OCI-LY3 (cell line): ENCODE data around the gene MX1.

Experiments
- H2AFZ ChIP-seq: fragments of 200-600, 300-600 bp; shearing (Covaris generic); 2 replicates; pipeline ENCODE4 v1.6.0; 2014; ENCODE audit warnings: antibody characterized with exemption, low read depth, low read length
- H3K27ac ChIP-seq: fragments of 200-600, 300-600 bp; sonication (generic); 2 replicates; pipeline ENCODE4 v1.5.1; 2014; ENCODE audit warnings: mild to moderate bottlenecking, low read length, moderate library complexity, mixed read lengths
- H3K27me3 ChIP-seq: fragments of 200-600, 300-600 bp; sonication (generic); 2 replicates; pipeline ENCODE4 v1.6.1; 2014; ENCODE audit warnings: low read depth, low read length, mixed read lengths
- H3K36me3 ChIP-seq: fragments of 200-600, 300-600 bp; sonication (generic); replicated peaks from 2 replicates; pipeline ENCODE3; 2014; ENCODE audit warnings: low read depth, low read length, mixed read lengths
- H3K4me1 ChIP-seq: fragments of 300-600, 200-600 bp; sonication (generic); 2 replicates; pipeline ENCODE4 v1.6.1; 2014; ENCODE audit warnings: low read length, mixed read lengths
- H3K4me2 ChIP-seq: fragments of 200-600, 300-600 bp; sonication (generic); 2 replicates; pipeline ENCODE4 v1.6.1; 2014; ENCODE audit warnings: low read length, mixed read lengths
- H3K4me3 ChIP-seq: fragments of 300-600, 200-600 bp; sonication (generic); 2 replicates; pipeline ENCODE4 v1.5.1; 2014; ENCODE audit warnings: antibody characterized with exemption, mild to moderate bottlenecking, low read length, moderate library complexity
- H3K79me2 ChIP-seq: fragments of 300-600, 200-600 bp; shearing (Covaris generic); 2 replicates; pipeline ENCODE4 v1.6.1; 2014; ENCODE audit warnings: mild to moderate bottlenecking, low read length, mixed read lengths
- H3K9ac ChIP-seq: fragments of 300-600, 200-600 bp; shearing (Covaris generic); 2 replicates; pipeline ENCODE4 v1.6.0; 2014; ENCODE audit warnings: mild to moderate bottlenecking, low read length, moderate library complexity
- H3K9me3 ChIP-seq: fragments of 200-600, 300-600 bp; shearing (Covaris generic); 2 replicates; pipeline ENCODE4 v1.6.1; 2014; ENCODE audit warnings: low read length, mixed read lengths; ENCODE audit not compliant: insufficient read depth
- H4K20me1 ChIP-seq: fragments of 200-600, 300-600 bp; sonication (generic); 2 replicates; pipeline ENCODE4 v1.6.1; 2016; ENCODE audit warnings: low read length, mixed read lengths; ENCODE audit not compliant: insufficient read depth
- EZH2phosphoT487 ChIP-seq: fragments of 200-600 bp; shearing (Covaris generic); IDR thresholded peaks from 2 replicates; pipeline ENCODE4 v1.6.1; 2018; ENCODE audit warnings: antibody characterized with exemption, mixed run types, low read depth
- TF ChIP-seq, protein P1 (sequence below): fragments of 200-600, 300-600 bp; sonication (generic); IDR thresholded peaks from 2 replicates; pipeline ENCODE4 v1.5.1; 2014; ENCODE audit warnings: antibody characterized with exemption, low read length, low read depth

The MX1 gene

DNA sequence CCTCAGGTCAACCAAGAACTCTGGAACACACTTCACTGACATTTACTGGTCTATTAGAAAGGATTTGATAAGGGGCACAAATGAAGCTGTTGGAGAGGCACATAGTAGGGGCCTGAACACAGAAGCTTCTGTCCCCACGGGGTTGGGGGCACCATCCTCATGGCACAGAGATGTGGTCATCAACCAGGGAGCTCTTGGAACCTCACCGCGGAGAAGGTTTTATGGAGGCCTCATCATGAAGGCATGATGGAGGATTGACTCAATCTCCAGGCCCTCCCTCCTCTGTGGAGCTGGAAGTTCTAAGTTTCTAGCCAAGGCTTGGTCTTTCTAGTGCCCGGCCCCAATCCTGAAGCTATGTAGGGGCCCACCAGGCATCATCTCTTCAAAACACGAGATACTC, 23.6 kb downstream of the MX1 start:
- TF ChIP-seq, protein P1, sequence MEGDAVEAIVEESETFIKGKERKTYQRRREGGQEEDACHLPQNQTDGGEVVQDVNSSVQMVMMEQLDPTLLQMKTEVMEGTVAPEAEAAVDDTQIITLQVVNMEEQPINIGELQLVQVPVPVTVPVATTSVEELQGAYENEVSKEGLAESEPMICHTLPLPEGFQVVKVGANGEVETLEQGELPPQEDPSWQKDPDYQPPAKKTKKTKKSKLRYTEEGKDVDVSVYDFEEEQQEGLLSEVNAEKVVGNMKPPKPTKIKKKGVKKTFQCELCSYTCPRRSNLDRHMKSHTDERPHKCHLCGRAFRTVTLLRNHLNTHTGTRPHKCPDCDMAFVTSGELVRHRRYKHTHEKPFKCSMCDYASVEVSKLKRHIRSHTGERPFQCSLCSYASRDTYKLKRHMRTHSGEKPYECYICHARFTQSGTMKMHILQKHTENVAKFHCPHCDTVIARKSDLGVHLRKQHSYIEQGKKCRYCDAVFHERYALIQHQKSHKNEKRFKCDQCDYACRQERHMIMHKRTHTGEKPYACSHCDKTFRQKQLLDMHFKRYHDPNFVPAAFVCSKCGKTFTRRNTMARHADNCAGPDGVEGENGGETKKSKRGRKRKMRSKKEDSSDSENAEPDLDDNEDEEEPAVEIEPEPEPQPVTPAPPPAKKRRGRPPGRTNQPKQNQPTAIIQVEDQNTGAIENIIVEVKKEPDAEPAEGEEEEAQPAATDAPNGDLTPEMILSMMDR = no peak
- TF ChIP-seq EZH2phosphoT487 = no peak
- H3K36me3 ChIP-seq = no peaks in the 10 kb centered on the region

GRCh38 chr21:41451753-41452676, 26.0 kb downstream of the MX1 start:
- Histone ChIP-seq H3K9me3 (no peaks in the 10 kb centered on the region), H3K79me2 (no peaks in the 10 kb centered on the region), H3K4me1 (no peaks in the 10 kb centered on the region), H3K4me3 (no peak overlapping the region), H3K36me3 (no peaks in the 10 kb centered on the region), H3K9ac (no peak overlapping the region), H3K4me2 (no peak overlapping the region), H4K20me1 (no peaks in the 10 kb centered on the region), H3K27me3 (no peaks in the 10 kb centered on the region), H2AFZ (no peak overlapping the region), H3K27ac (no peak overlapping the region)
- no peak for TF ChIP-seq EZH2phosphoT487
- TF ChIP-seq, protein P1 = no peak

More for the DNA sequence above, 23.6 kb downstream of the MX1 start:
- no peak overlapping the region for H3K27ac ChIP-seq
- H3K9ac ChIP-seq = no peak overlapping the region
- no peak overlapping the region for H2AFZ ChIP-seq
- no peak overlapping the region for H3K4me3 ChIP-seq
- no peaks in the 10 kb centered on the region for H3K79me2 ChIP-seq
- no peak overlapping the region for H3K4me2 ChIP-seq
- no peaks in the 10 kb centered on the region for H3K4me1 ChIP-seq
- no peaks in the 10 kb centered on the region for H3K27me3 ChIP-seq
- no peaks in the 10 kb centered on the region for H4K20me1 ChIP-seq
- no peaks in the 10 kb centered on the region for H3K9me3 ChIP-seq

GRCh38 chr21:41453198-41453597, 27.2 kb downstream of the MX1 start:
- H4K20me1 ChIP-seq = no peaks in the 10 kb centered on the region

GRCh38 chr21:41453761-41454160, 27.7 kb downstream of the MX1 start:
- H3K4me2 ChIP-seq = no peak overlapping the region
- H3K9ac ChIP-seq = no peak overlapping the region
- no peaks in the 10 kb centered on the region for H3K79me2 ChIP-seq
- no peak overlapping the region for H3K27ac ChIP-seq
- H4K20me1 ChIP-seq = no peaks in the 10 kb centered on the region
- H2AFZ ChIP-seq = no peak overlapping the region
- H3K4me3 ChIP-seq = no peak overlapping the region
- no peak for TF ChIP-seq EZH2phosphoT487
- TF ChIP-seq, protein P1 = no peak
- no peaks in the 10 kb centered on the region for H3K4me1 ChIP-seq
- no peaks in the 10 kb centered on the region for H3K27me3 ChIP-seq
- H3K36me3 ChIP-seq = no peaks in the 10 kb centered on the region
- H3K9me3 ChIP-seq = no peaks in the 10 kb centered on the region

More at GRCh38 chr21:41453198-41453597, 27.2 kb downstream of the MX1 start:
- Histone ChIP-seq H2AFZ (no peak overlapping the region), H3K4me3 (no peak overlapping the region), H3K4me1 (no peaks in the 10 kb centered on the region), H3K79me2 (no peaks in the 10 kb centered on the region), H3K4me2 (no peak overlapping the region), H3K27me3 (no peaks in the 10 kb centered on the region), H3K9me3 (no peaks in the 10 kb centered on the region), H3K36me3 (no peaks in the 10 kb centered on the region), H3K9ac (no peak overlapping the region), H3K27ac (no peak overlapping the region)
- TF ChIP-seq EZH2phosphoT487 = no peak
- TF ChIP-seq, protein P1 = no peak
